ENCODE data around the gene TUT4. TPM values are rescaled to one million over a fixed set of nuclear protein-coding genes. Genes with fewer than 3 reads are reported as not detected.

TUT4 gene
- total RNA-seq, 4 donors from 2014 or later, result 90.5 to 169 (median 120) TPM

DNA sequence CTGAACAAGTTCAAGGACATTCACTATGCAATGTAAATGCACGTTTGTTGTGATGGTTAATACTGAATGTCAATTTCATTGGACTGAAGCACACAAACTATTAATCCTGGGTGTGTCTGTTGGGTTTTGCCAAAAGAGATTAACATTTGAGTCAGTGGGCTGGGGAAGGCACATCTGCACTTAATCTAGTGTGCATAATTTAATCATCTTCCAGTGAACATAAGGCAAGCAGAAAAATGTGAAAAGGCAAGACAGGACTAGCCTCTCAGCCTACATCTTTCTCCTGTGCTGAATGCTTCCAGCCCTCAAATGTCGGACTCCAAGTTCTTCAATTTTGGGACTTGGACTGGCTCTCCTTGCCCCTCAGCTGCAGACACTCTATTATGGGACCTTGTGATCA lies 108.4 kb downstream of the TUT4 start:
- Histone ChIP-seq H3K4me1 (no peaks in the 10 kb centered on the region), H3K27me3 (no peaks in the 10 kb centered on the region), H3K27ac (no peak overlapping the region), H3K4me3 (replicated peaks in 1 of 3) (no peak overlapping the region), H3K9me3 (no peaks in the 10 kb centered on the region), H3K36me3 (peaks cover 23 to 37% of the 10 kb centered on the region in 2 donors)
- WGBS, 2 donors, result 91 to 92% methylated on average over 2 of the region's 2 CpGs
- DNase-seq, result no peak
- intact Hi-C loops (cut with DNase I), result no loop called here
- no peak for TF ChIP-seq POLR2A (IDR thresholded peaks at IDR 0.05)
- TF ChIP-seq, protein P1, sequence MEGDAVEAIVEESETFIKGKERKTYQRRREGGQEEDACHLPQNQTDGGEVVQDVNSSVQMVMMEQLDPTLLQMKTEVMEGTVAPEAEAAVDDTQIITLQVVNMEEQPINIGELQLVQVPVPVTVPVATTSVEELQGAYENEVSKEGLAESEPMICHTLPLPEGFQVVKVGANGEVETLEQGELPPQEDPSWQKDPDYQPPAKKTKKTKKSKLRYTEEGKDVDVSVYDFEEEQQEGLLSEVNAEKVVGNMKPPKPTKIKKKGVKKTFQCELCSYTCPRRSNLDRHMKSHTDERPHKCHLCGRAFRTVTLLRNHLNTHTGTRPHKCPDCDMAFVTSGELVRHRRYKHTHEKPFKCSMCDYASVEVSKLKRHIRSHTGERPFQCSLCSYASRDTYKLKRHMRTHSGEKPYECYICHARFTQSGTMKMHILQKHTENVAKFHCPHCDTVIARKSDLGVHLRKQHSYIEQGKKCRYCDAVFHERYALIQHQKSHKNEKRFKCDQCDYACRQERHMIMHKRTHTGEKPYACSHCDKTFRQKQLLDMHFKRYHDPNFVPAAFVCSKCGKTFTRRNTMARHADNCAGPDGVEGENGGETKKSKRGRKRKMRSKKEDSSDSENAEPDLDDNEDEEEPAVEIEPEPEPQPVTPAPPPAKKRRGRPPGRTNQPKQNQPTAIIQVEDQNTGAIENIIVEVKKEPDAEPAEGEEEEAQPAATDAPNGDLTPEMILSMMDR (IDR thresholded peaks at IDR 0.05), result no peak

DNA sequence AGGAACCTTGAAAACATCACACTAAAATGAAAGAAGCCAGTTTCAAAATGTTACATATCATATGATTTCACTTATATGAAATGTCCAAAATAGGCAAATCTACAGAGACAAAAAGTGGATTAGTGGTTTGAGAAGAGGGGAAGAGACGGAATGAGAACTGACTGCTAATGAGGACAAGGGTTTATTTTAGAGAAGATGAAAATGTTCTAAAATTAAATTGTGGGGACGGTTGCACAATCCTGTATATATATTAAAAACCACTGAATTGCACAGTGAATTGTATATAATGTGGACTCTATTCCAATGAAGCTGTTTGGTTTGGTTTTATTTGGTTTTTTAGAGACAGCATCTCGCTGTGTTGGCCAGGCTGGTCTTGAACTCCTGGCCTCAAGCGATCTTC lies 112.9 kb downstream of the TUT4 start:
- Histone ChIP-seq H3K4me3 (replicated peaks in 1 of 3) (no peak overlapping the region), H3K36me3 (peaks cover 28% of the 10 kb centered on the region in 2 donors), H3K27ac (no peak overlapping the region), H3K9me3 (no peaks in the 10 kb centered on the region), H3K27me3 (no peaks in the 10 kb centered on the region), H3K4me1 (no peaks in the 10 kb centered on the region)
- no peak for DNase-seq
- no peak for TF ChIP-seq POLR2A (IDR thresholded peaks at IDR 0.05)
- TF ChIP-seq, protein P1 (IDR thresholded peaks at IDR 0.05), result no peak
- WGBS, 2 donors, result 92 to 95% methylated on average over 4 of the region's 4 CpGs
- intact Hi-C loops (cut with DNase I), result no loop called here

DNA sequence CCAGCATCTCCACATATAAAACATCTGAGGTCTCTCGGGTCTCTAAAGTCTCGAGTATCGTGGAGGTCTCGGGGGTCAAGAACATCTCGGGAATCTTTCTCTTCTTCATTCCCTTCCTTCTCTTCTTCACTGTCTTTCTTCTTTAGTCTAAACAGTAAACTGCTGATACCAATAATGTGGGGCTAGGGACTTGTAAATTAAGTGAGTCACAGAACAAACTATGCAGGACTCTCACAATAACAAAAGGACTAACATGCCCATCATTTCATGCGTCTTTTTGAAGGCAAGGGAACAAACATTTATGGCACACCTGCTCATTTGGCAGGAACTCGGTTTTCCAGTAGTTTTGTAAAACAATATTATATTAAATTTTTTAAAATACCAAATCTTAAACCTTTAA lies 116.1 kb downstream of the TUT4 start:
- intact Hi-C loops (cut with DNase I), result no loop called here
- H3K36me3 ChIP-seq, result peaks cover 19 to 32% of the 10 kb centered on the region in 2 donors
- no peaks in the 10 kb centered on the region for H3K27me3 ChIP-seq
- no peaks in the 10 kb centered on the region for H3K9me3 ChIP-seq
- no peak for DNase-seq
- H3K4me1 ChIP-seq, result no peaks in the 10 kb centered on the region
- TF ChIP-seq, protein P1 (IDR thresholded peaks at IDR 0.05), result no peak
- no peak for TF ChIP-seq POLR2A (IDR thresholded peaks at IDR 0.05)
- 95 to 96% methylated on average over 7 of the region's 7 CpGs for WGBS, 2 donors
- H3K4me3 ChIP-seq (replicated peaks in 1 of 3), result no peak overlapping the region
- no peak overlapping the region for H3K27ac ChIP-seq

DNA sequence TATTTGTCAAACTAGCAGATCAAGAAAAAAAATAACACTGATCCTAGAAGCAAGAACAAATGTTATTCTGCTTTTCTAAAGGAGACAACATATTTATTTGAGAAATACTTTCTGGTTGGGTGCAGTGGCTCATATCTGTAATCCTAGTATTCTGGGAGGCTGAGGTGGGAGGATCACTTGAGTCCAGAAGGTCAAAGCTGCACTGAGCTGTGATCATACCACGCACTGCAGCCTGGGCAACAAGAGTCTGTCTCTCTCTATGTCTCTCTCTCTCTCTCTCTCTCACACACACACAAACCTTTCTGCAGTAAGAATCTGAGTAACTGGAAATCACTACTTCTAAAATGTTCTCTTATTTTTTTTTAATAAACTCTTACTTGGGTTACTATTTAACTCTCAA lies 117.2 kb downstream of the TUT4 start:
- no peaks in the 10 kb centered on the region for H3K4me1 ChIP-seq
- peaks cover 21 to 38% of the 10 kb centered on the region in 2 donors for H3K36me3 ChIP-seq
- intact Hi-C loops (cut with DNase I), result no loop called here
- DNase-seq, result no peak
- no peak overlapping the region for H3K4me3 ChIP-seq (replicated peaks in 1 of 3)
- no peaks in the 10 kb centered on the region for H3K9me3 ChIP-seq
- no peaks in the 10 kb centered on the region for H3K27me3 ChIP-seq
- TF ChIP-seq POLR2A (IDR thresholded peaks at IDR 0.05), result no peak
- TF ChIP-seq, protein P1 (IDR thresholded peaks at IDR 0.05), result no peak
- 96 to 100% methylated on average over 1 of the region's 1 CpG for WGBS, 2 donors
- H3K27ac ChIP-seq, result no peak overlapping the region

DNA sequence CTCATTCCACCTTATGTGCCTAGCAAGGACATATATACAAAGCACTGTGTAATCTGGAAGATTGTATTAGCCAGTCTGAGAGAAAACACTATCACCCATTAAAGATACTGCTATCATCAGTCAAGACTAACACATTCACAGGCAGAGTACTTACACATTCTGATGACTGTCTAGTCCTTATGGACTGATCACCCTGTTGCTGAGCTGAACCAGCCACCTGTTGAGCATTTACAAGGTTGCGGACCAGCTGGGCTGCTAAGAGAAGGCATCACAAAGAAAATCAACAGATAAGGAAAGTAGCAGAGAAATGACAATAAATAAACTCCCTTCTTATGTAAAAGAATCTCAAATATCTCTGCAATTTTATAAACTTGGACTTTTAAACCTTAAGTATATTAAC lies 117.7 kb downstream of the TUT4 start:
- no peak for TF ChIP-seq POLR2A (IDR thresholded peaks at IDR 0.05)
- TF ChIP-seq, protein P1 (IDR thresholded peaks at IDR 0.05), result no peak
- DNase-seq, result no peak
- Histone ChIP-seq H3K27ac (no peak overlapping the region), H3K4me1 (no peaks in the 10 kb centered on the region), H3K4me3 (replicated peaks in 1 of 3) (no peak overlapping the region), H3K9me3 (no peaks in the 10 kb centered on the region), H3K36me3 (peaks cover 21 to 39% of the 10 kb centered on the region in 2 donors), H3K27me3 (no peaks in the 10 kb centered on the region)
- WGBS, 2 donors, result 97 to 100% methylated on average over 1 of the region's 1 CpG
- intact Hi-C loops (cut with DNase I), result no loop called here
